ENCODE data around the gene ALPK3.
"Not testable (repeated sequence)": the region's sequence is repeated elsewhere in the genome, so short reads cannot be mapped to it uniquely, and the experiment has no call there.

Gene ALPK3

GRCh38 chr15:84874981-84875699 lies 58.0 kb downstream of the ALPK3 start:
- TF ChIP-seq CTCF (IDR thresholded peaks at IDR 0.05; ENCODE audit: low read depth, low read length), result no peak
- TF ChIP-seq EZH2phosphoT487 (IDR thresholded peaks at IDR 0.05; ENCODE audit: low read depth), result no peak
- Histone ChIP-seq H3K4me3 (ENCODE audit: low read length) (no peak overlapping the region), H3K27me3 (ENCODE audit: low read depth, low read length) (peaks cover 5% of the 10 kb centered on the region; the same call in 1 of the 2 replicates), H3K36me3 (replicated peaks; ENCODE audit: low read depth, low read length) (no peaks in the 10 kb centered on the region), H3K9ac (ENCODE audit: low read length) (no peak overlapping the region), H3K79me2 (ENCODE audit: low read length) (no peaks in the 10 kb centered on the region), H3K4me1 (ENCODE audit: low read length) (no peaks in the 10 kb centered on the region), H3K27ac (ENCODE audit: low read length) (no peak overlapping the region), H2AFZ (ENCODE audit: low read depth, low read length) (no peak overlapping the region), H3K9me3 (ENCODE audit: insufficient read depth, low read length) (no peaks in the 10 kb centered on the region), H3K4me2 (ENCODE audit: low read length) (no peak overlapping the region), H4K20me1 (ENCODE audit: insufficient read depth, low read length) (no peaks in the 10 kb centered on the region)

GRCh38 chr15:84876269-84876668 lies 59.1 kb downstream of the ALPK3 start:
- Histone ChIP-seq H3K4me2 (ENCODE audit: low read length) (no peak overlapping the region), H3K27me3 (ENCODE audit: low read depth, low read length) (peaks cover 5% of the 10 kb centered on the region; the same call in 1 of the 2 replicates), H3K79me2 (ENCODE audit: low read length) (no peaks in the 10 kb centered on the region), H2AFZ (ENCODE audit: low read depth, low read length) (no peak overlapping the region), H3K9me3 (ENCODE audit: insufficient read depth, low read length) (no peaks in the 10 kb centered on the region), H3K4me3 (ENCODE audit: low read length) (no peak overlapping the region), H3K9ac (ENCODE audit: low read length) (no peak overlapping the region), H4K20me1 (ENCODE audit: insufficient read depth, low read length) (no peaks in the 10 kb centered on the region), H3K36me3 (replicated peaks; ENCODE audit: low read depth, low read length) (no peaks in the 10 kb centered on the region), H3K27ac (ENCODE audit: low read length) (no peak overlapping the region), H3K4me1 (ENCODE audit: low read length) (no peaks in the 10 kb centered on the region)
- TF ChIP-seq EZH2phosphoT487 (IDR thresholded peaks at IDR 0.05; ENCODE audit: low read depth) (no peak), CTCF (IDR thresholded peaks at IDR 0.05; ENCODE audit: low read depth, low read length) (no peak)

- H4K20me1 ChIP-seq (ENCODE audit: insufficient read depth, low read length); H3K79me2 ChIP-seq (ENCODE audit: low read length); H3K4me2 ChIP-seq (ENCODE audit: low read length); H3K4me3 ChIP-seq (ENCODE audit: low read length); H3K27ac ChIP-seq (ENCODE audit: low read length); H3K4me1 ChIP-seq (ENCODE audit: low read length); H3K27me3 ChIP-seq (ENCODE audit: low read depth, low read length); H3K9me3 ChIP-seq (ENCODE audit: insufficient read depth, low read length); H3K36me3 ChIP-seq (replicated peaks; ENCODE audit: low read depth, low read length); H3K9ac ChIP-seq (ENCODE audit: low read length); H2AFZ ChIP-seq (ENCODE audit: low read depth, low read length): not testable (repeated sequence)
These were observed 60.5 kb downstream of the ALPK3 start for GRCh38 chr15:84877701-84878100.

- H2AFZ ChIP-seq (ENCODE audit: low read depth, low read length), result peak overlapping the region; percentile 43; the same call in 1 of the 2 replicates
These were observed 61.3 kb downstream of the ALPK3 start for GRCh38 chr15:84878504-84878903.

More at GRCh38 chr15:84878504-84878903, 61.3 kb downstream of the ALPK3 start:
- Histone ChIP-seq H3K9ac (ENCODE audit: low read length) (no peak overlapping the region), H3K36me3 (replicated peaks; ENCODE audit: low read depth, low read length) (no peaks in the 10 kb centered on the region), H3K4me2 (ENCODE audit: low read length) (no peak overlapping the region), H3K27me3 (ENCODE audit: low read depth, low read length) (peaks cover 5% of the 10 kb centered on the region; the same call in 1 of the 2 replicates), H3K4me3 (ENCODE audit: low read length) (no peak overlapping the region), H3K4me1 (ENCODE audit: low read length) (no peaks in the 10 kb centered on the region), H3K27ac (ENCODE audit: low read length) (no peak overlapping the region), H4K20me1 (ENCODE audit: insufficient read depth, low read length) (no peaks in the 10 kb centered on the region), H3K9me3 (ENCODE audit: insufficient read depth, low read length) (no peaks in the 10 kb centered on the region), H3K79me2 (ENCODE audit: low read length) (no peaks in the 10 kb centered on the region)
- TF ChIP-seq CTCF (IDR thresholded peaks at IDR 0.05; ENCODE audit: low read depth, low read length) (peak; percentile 88), EZH2phosphoT487 (IDR thresholded peaks at IDR 0.05; ENCODE audit: low read depth) (no peak)
